HCT116 (cell line): ENCODE results near the gene CFB. TPM values are rescaled to one million over a fixed set of nuclear protein-coding genes. Genes with fewer than 3 reads are reported as not detected.

ENCODE experiments used
- ATAC-seq: fragments of 200-7000 bp; cut with Tn5 transposase; 2 replicates; pipeline ENCODE4 v1.9.1; 2020; ENCODE audit warnings: mild to moderate bottlenecking, moderate library complexity
- BruUV-seq: library from RNA; stranded (reverse); fragments of 400-500 nt; replicated peaks from 2 replicates; lab custom pipeline; 2021; lab: Mats Ljungman, UMichigan
- CTCF ChIA-PET: fragments of 300-600 bp; sonication (Branson Sonifier 250); formaldehyde crosslinking; loops from one replicate; lab custom pipeline; 2021; ENCODE audit warnings: antibody characterized with exemption; lab: Charles Lee
- POLR2A ChIA-PET: fragments of 300-600, 350-600 bp; sonication (Branson Sonifier 250); formaldehyde crosslinking; loops from one replicate; lab custom pipeline; 2021; ENCODE audit warnings: antibody characterized with exemption; lab: Charles Lee
- RAD21 ChIA-PET, 2 experiments: fragments of 300-600 bp; sonication (Branson Sonifier 250); formaldehyde crosslinking; loops; one replicate each; lab custom pipeline; 2023; ENCODE audit warnings: low total read pairs in 2 of 2; ENCODE audit not compliant: uncharacterized antibody in 2 of 2, unreplicated experiment in 2 of 2, low non-redundant PET in 1 of 2; lab: Charles Lee
- DNase-seq: peaks from one replicate; pipeline ENCODE4 v3.0.0-alpha.2; 2010; ENCODE audit warnings: low read depth, low spot score
- H2AFZ ChIP-seq: fragments of 200-600 bp; shearing (Covaris generic), sonication (generic); 2 replicates; pipeline ENCODE4 v1.6.1; 2017; ENCODE audit warnings: low read depth, mixed run types, mixed read lengths, antibody characterized with exemption, low read length; ENCODE audit not compliant: poor library complexity, severe bottlenecking
- H3K27ac ChIP-seq: 2 replicates; pipeline ENCODE4 v1.5.1; 2012; ENCODE audit warnings: low read depth, low read length
- H3K27me3 ChIP-seq: fragments of 200-600 bp; sonication (generic); 2 replicates; pipeline ENCODE4 v1.6.1; 2016; ENCODE audit warnings: mixed run types, low read length, mixed read lengths; ENCODE audit not compliant: insufficient read depth
- H3K36me3 ChIP-seq, 2 experiments: fragments of 200-500 bp in 1 of 2; fragments of 200-600 bp in 1 of 2; sonication (Bioruptor generic) in 1 of 2; sonication (generic) in 1 of 2; 2 replicates each; pipeline versions ENCODE4 v1.5.1 to v1.6.1; 2014 to 2016; ENCODE audit warnings: low read length in 2 of 2, inconsistent platforms in 1 of 2, mixed read lengths in 1 of 2, mixed run types in 1 of 2; ENCODE audit not compliant: insufficient read depth in 2 of 2, control insufficient read depth in 1 of 2
- H3K4me1 ChIP-seq, 2 experiments: fragments of 200-600 bp in 1 of 2; sonication (generic) in 1 of 2; 2 replicates each; pipeline versions ENCODE4 v1.5.1 to v1.6.1; 2012 to 2017; ENCODE audit warnings: low read length in 2 of 2, inconsistent platforms in 1 of 2, mild to moderate bottlenecking in 1 of 2, mixed read lengths in 1 of 2, mixed run types in 1 of 2, moderate library complexity in 1 of 2; ENCODE audit not compliant: insufficient read depth in 2 of 2, control insufficient read depth in 1 of 2
- H3K4me2 ChIP-seq: fragments of 200-600 bp; sonication (generic); 2 replicates; pipeline ENCODE4 v1.6.1; 2017; ENCODE audit warnings: mixed run types, low read length, mixed read lengths
- H3K4me3 ChIP-seq, 2 experiments: fragments of 200-600 bp in 1 of 2; sonication (generic) in 1 of 2; replicated peaks in 1 of 2; 2 replicates each; pipeline ENCODE4 v1.5.1; 2011 to 2016; ENCODE audit warnings: low read length in 2 of 2, control low read depth in 1 of 2, low read depth in 1 of 2, mild to moderate bottlenecking in 1 of 2, mixed read lengths in 1 of 2, mixed run types in 1 of 2
- H3K79me2 ChIP-seq: fragments of 200-600 bp; sonication (generic); 2 replicates; pipeline ENCODE4 v1.6.1; 2017; ENCODE audit warnings: mild to moderate bottlenecking, mixed run types, low read length, moderate library complexity, mixed read lengths; ENCODE audit not compliant: insufficient read depth
- H3K9ac ChIP-seq: fragments of 200-600 bp; sonication (generic); 2 replicates; pipeline ENCODE4 v1.6.1; 2016; ENCODE audit warnings: low read length, mixed read lengths
- H3K9me2 ChIP-seq: fragments of 200-600 bp; sonication (generic), shearing (Covaris generic); 2 replicates; pipeline ENCODE4 v1.6.1; 2017; ENCODE audit warnings: mixed run types, mild to moderate bottlenecking, moderate library complexity; ENCODE audit not compliant: insufficient read depth
- H3K9me3 ChIP-seq, 2 experiments: fragments of 200-500 bp in 1 of 2; fragments of 200-600 bp in 1 of 2; sonication (Bioruptor generic) in 1 of 2; sonication (generic) in 1 of 2; 2 replicates each; pipeline ENCODE4 v1.6.1; 2014 to 2017; ENCODE audit warnings: low read length in 2 of 2, mixed read lengths in 2 of 2, inconsistent platforms in 1 of 2, low read depth in 1 of 2, mild to moderate bottlenecking in 1 of 2, mixed run types in 1 of 2, moderate library complexity in 1 of 2; ENCODE audit not compliant: control insufficient read depth in 1 of 2, insufficient read depth in 1 of 2
- H4K20me1 ChIP-seq: fragments of 200-600 bp; sonication (generic), shearing (Covaris generic); 2 replicates; pipeline ENCODE4 v1.6.1; 2017; ENCODE audit warnings: mixed run types, mild to moderate bottlenecking, moderate library complexity; ENCODE audit not compliant: insufficient read depth
- CBX3 ChIP-seq: IDR thresholded peaks from 2 replicates; pipeline ENCODE4 v1.6.1; 2012; ENCODE audit warnings: low read depth
- EGR1 ChIP-seq: IDR thresholded peaks from 2 replicates; pipeline ENCODE4 v1.6.1; 2012; ENCODE audit warnings: low read depth
- EZH2 ChIP-seq: fragments of 200-600 bp; sonication (generic); IDR thresholded peaks from 2 replicates; pipeline ENCODE4 v1.6.1; 2017; ENCODE audit warnings: antibody characterized with exemption, mixed run types
- FOSL1 ChIP-seq: IDR thresholded peaks from 2 replicates; pipeline ENCODE4 v1.6.1; 2012; ENCODE audit warnings: low read depth
- JUND ChIP-seq: IDR thresholded peaks from 2 replicates; pipeline ENCODE4 v1.6.1; 2012
- POLR2A ChIP-seq: IDR thresholded peaks from 2 replicates; pipeline ENCODE4 v1.7.0; 2011; ENCODE audit warnings: borderline replicate concordance; ENCODE audit not compliant: insufficient read depth, insufficient read length; ENCODE audit errors: extremely low read depth
- POLR2AphosphoS5 ChIP-seq: IDR thresholded peaks from 2 replicates; pipeline ENCODE4 v1.6.1; 2011; ENCODE audit warnings: mild to moderate bottlenecking, low read depth, low read length, moderate library complexity
- RAD21 ChIP-seq: IDR thresholded peaks from 2 replicates; pipeline ENCODE4 v1.6.1; 2012; ENCODE audit warnings: low read depth, mild to moderate bottlenecking
- SIN3A ChIP-seq: IDR thresholded peaks from 2 replicates; pipeline ENCODE4 v1.6.1; 2012; ENCODE audit warnings: low read depth
- YY1 ChIP-seq: IDR thresholded peaks from 2 replicates; pipeline ENCODE4 v1.6.1; 2011; ENCODE audit warnings: low read length, low read depth, moderate library complexity, mild to moderate bottlenecking; ENCODE audit not compliant: insufficient replicate concordance; ENCODE audit errors: extremely low read depth
- intact Hi-C: fragments of 100-400 bp; cut with micrococcal nuclease; formaldehyde crosslinking; loops from 2 replicates; pipeline ENCODE4 v1.10.0; 2022
- total RNA-seq: library from RNA; stranded (reverse); gene quantifications from one replicate; pipeline ENCODE4 v1.2.1, GENCODE V29; 2021; ENCODE audit not compliant: unreplicated experiment
- TF ChIP-seq, protein P1 (sequence below), 3 experiments: fragments of 200-600 bp in 1 of 3; sonication (generic) in 1 of 3; IDR thresholded peaks in 2 of 3; conservative IDR thresholded peaks in 1 of 3; 2 replicates each; pipeline ENCODE4 v1.5.1; 2012 to 2017; ENCODE audit warnings: low read depth in 2 of 3, low read length in 2 of 3, antibody characterized with exemption in 1 of 3, borderline replicate concordance in 1 of 3, control low read depth in 1 of 3, mild to moderate bottlenecking in 1 of 3, mixed read lengths in 1 of 3, mixed run types in 1 of 3, moderate library complexity in 1 of 3; ENCODE audit not compliant: insufficient read depth in 1 of 3
- TF ChIP-seq, protein P2 (sequence below): IDR thresholded peaks from 2 replicates; pipeline ENCODE4 v1.6.1; 2011; ENCODE audit warnings: mild to moderate bottlenecking, low read length, moderate library complexity; ENCODE audit not compliant: insufficient replicate concordance; ENCODE audit errors: extremely low read depth
- TF ChIP-seq, protein P3 (sequence below): IDR thresholded peaks from 2 replicates; pipeline ENCODE4 v1.6.1; 2012

Gene CFB
- total RNA-seq, 1 experiment from 2014 or later, result 1.5 TPM

DNA sequence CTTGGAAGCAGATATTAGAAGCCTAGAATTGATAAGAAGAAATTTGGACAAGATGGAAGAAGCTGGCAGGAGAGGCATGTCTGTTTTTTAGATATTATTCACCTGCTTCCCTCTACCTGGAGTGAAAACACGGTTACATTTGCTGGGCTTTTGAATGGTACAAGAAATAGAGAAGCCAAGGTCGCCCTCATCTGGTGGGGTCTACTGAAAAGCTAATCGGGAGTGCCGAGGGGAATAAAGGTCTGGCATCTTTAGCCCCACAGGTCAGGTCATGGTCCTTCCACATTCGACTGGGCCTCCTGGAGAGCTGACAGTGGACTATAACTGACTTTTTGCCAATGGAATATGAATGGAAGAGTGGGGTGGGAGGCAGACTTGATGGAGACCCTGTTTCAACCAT, 23.0 kb upstream of the CFB start:
- Histone ChIP-seq H3K9me2 (no peaks in the 10 kb centered on the region), H3K9ac (no peak overlapping the region), H3K27me3 (no peaks in the 10 kb centered on the region), H3K4me3 (no peak overlapping the region), H3K9me3 (no peaks in the 10 kb centered on the region), H3K27ac (no peak overlapping the region), H3K79me2 (no peaks in the 10 kb centered on the region), H3K36me3 (no peaks in the 10 kb centered on the region), H4K20me1 (no peaks in the 10 kb centered on the region), H3K4me1 (no peaks in the 10 kb centered on the region), H2AFZ (no peak overlapping the region), H3K4me2 (no peak overlapping the region)
- BruUV-seq, result no TSS peak
- CTCF ChIA-PET, result interaction anchor here (0.7 to 1.3 kb wide), 6 partner anchors 29 to 153 kb away, joined by 3 to 6 read pairs (median 3); partner anchors contain the start of gene VARS1
- intact Hi-C loops, result no loop called here
- POLR2A ChIA-PET, result interaction anchor here (1.0 to 1.3 kb wide), 2 partner anchors 60 to 95 kb away, joined by 3 read pairs; partner anchors contain the start of genes HSPA1B and NEU1
- TF ChIP-seq CBX3 (no peak), POLR2AphosphoS5 (no peak), EZH2 (no peak), RAD21 (peak; percentile 77), EGR1 (no peak)
- TF ChIP-seq, protein P1, sequence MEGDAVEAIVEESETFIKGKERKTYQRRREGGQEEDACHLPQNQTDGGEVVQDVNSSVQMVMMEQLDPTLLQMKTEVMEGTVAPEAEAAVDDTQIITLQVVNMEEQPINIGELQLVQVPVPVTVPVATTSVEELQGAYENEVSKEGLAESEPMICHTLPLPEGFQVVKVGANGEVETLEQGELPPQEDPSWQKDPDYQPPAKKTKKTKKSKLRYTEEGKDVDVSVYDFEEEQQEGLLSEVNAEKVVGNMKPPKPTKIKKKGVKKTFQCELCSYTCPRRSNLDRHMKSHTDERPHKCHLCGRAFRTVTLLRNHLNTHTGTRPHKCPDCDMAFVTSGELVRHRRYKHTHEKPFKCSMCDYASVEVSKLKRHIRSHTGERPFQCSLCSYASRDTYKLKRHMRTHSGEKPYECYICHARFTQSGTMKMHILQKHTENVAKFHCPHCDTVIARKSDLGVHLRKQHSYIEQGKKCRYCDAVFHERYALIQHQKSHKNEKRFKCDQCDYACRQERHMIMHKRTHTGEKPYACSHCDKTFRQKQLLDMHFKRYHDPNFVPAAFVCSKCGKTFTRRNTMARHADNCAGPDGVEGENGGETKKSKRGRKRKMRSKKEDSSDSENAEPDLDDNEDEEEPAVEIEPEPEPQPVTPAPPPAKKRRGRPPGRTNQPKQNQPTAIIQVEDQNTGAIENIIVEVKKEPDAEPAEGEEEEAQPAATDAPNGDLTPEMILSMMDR (IDR thresholded peaks at IDR 0.05 in 2 of 3, conservative IDR thresholded peaks at IDR 0.05 in 1 of 3; ENCODE audit: borderline replicate concordance in 1 of 3, insufficient read depth in 1 of 3, low read depth in 2 of 3, low read length in 2 of 3), result peak in 2 of 3 experiments; percentile 39 to 54; a peak in 4 of 6 replicates
- DNase-seq, result peak; percentile 42
- RAD21 ChIA-PET, result interaction anchor here in 1 of 2 experiments (0.6 kb wide), 1 partner anchor 284 kb away, joined by 3 read pairs; no protein-coding TSS in a partner anchor
- peak; percentile 68; the same call in 1 of the 2 replicates for ATAC-seq

DNA sequence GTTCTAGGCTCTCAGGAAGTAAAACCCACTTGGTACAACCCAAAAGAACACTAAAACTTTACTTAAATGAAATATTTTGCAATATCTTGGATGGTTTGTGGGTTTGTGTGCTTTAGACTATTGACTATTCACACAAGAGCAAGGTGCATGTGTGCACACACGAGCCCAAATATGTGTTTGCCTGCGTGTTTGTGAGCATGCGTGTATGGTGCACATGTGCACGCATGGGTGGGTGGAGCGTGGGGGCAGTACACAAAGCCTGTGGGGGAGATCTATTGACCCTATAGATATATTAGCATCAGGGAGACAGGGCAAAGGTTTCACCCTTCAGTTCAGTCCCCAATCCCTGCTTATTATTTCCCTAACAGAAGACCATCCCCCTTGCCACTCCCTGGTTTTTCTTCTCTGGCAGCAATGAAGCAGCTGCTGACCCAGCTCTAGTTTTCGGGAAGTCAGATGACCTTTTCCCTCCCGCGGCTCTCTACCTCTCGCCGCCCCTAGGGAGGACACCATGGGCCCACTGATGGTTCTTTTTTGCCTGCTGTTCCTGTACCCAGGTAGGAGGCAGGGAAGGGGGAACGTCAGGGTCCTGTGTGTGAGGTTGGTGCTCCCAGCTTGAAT, 18.5 kb upstream of the CFB start, which contains the start of gene C2:
Gene C2 (plus strand): TSS at position 476 of the 621 bp plus-strand sequence. CDS start 36 bp downstream, at position 512.
- no peak within 1 kb of the TSS for H2AFZ ChIP-seq

More for the DNA sequence above, 18.5 kb upstream of the CFB start, which contains the start of gene C2:
- TF ChIP-seq SIN3A (no peak), YY1 (no peak), FOSL1 (no peak), JUND (no peak), POLR2A (no peak)
- TF ChIP-seq, protein P2, sequence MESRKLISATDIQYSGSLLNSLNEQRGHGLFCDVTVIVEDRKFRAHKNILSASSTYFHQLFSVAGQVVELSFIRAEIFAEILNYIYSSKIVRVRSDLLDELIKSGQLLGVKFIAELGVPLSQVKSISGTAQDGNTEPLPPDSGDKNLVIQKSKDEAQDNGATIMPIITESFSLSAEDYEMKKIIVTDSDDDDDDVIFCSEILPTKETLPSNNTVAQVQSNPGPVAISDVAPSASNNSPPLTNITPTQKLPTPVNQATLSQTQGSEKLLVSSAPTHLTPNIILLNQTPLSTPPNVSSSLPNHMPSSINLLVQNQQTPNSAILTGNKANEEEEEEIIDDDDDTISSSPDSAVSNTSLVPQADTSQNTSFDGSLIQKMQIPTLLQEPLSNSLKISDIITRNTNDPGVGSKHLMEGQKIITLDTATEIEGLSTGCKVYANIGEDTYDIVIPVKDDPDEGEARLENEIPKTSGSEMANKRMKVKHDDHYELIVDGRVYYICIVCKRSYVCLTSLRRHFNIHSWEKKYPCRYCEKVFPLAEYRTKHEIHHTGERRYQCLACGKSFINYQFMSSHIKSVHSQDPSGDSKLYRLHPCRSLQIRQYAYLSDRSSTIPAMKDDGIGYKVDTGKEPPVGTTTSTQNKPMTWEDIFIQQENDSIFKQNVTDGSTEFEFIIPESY, result no peak
- TF ChIP-seq, protein P3, sequence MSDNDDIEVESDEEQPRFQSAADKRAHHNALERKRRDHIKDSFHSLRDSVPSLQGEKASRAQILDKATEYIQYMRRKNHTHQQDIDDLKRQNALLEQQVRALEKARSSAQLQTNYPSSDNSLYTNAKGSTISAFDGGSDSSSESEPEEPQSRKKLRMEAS, result no peak
- H3K27ac ChIP-seq, result no peak within 1 kb of the TSS
- H3K4me2 ChIP-seq, result no peak within 1 kb of the TSS
- BruUV-seq, result no TSS peak
- no peaks in the 10 kb centered on the region for H3K9me3 ChIP-seq
- ChIA-PET POLR2A (no interaction called here), CTCF (no interaction called here), RAD21 (no interaction called here)
- ATAC-seq (no peak), DNase-seq (no peak)
- H4K20me1 ChIP-seq, result no peaks in the 10 kb centered on the region
- H3K79me2 ChIP-seq, result no peaks in the 10 kb centered on the region
- no peaks in the 10 kb centered on the region for H3K9me2 ChIP-seq
- no peaks in the 10 kb centered on the region for H3K27me3 ChIP-seq
- intact Hi-C loops, result no loop called here
- peaks cover 0 to 3% of the 10 kb centered on the region in 2 experiments; a peak in 2 of 4 replicates for H3K4me1 ChIP-seq
- no peaks in the 10 kb centered on the region for H3K36me3 ChIP-seq
- no peak within 1 kb of the TSS for H3K9ac ChIP-seq
- H3K4me3 ChIP-seq, result no peak within 1 kb of the TSS
